GM18498 (cell line): ENCODE data around the gene GARIN5B.
"Not testable (repeated sequence)": the region's sequence is repeated elsewhere in the genome, so short reads cannot be mapped to it uniquely, and the experiment has no call there.

ENCODE experiments used
- ATAC-seq: cut with Tn5 transposase; IDR thresholded peaks from one replicate; pipeline ENCODE4 v1.9.1; 2021; ENCODE audit warnings: mild to moderate bottlenecking, moderate library complexity; ENCODE audit not compliant: unreplicated experiment

The GARIN5B gene

DNA sequence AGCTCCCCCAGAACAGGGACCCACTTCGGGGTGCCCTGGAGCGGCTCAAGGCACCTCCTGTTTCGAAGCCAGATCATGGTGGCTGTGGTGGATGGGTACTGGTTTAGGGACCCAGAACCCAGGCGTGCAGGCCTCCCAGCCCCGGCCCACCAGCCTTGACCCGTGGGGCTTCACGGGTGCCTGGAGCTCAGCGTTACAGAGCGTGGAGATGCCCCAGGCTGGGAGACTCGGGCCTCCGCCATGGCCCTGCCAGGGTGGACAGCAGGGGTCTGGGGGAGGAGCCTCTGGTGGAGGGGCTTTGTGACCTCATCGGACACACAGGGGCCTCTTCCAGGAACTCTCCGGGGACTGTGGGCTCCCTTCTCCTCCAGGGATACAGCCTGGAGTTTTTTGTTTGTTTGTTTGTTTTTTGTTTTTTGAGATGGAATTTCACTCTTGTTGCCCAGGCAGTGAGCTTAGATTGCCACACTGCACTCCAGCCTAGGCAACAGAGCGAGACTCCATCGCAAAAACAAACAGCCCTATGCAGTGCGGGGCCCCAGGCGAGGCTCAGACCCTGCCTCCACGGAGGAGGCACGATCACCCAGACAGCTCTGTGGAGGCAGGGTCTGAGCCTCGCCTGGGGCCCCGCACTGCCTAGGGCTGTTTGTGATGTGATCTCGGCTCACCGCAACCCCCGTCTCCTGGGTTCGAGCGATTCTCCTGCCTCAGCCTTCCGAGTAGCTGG, at the start of gene GARIN5B:
Gene GARIN5B, minus strand, starts transcription at position 271 of the 727 bp plus-strand sequence. Its CDS starts 194 bp downstream, at position 77.
- no peak for ATAC-seq

DNA sequence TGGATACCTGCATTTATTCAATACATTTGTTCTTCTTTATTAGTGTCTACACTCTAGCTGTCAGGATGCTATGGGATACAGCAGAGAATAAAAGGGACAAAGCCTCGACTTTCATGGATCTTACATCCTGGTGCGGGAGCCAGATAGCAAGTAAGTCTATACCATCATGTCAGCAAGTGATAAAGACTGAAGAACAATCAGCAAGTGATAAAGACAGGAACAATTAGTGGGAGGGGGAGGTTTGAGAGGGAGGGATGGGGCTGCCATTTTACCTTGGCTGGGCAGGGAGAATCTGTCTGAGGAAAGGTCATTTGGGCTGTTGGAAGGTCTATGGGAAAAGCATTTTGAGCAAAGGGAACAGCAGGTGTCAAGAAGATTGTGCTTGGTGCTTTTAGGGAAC, 47.1 kb upstream of the GARIN5B start:
- no peak for ATAC-seq

- not testable (repeated sequence) for ATAC-seq
Observed at GRCh38 chr19:55409179-55409578, 46.1 kb upstream of the GARIN5B start.

- ATAC-seq, result no peak
Observed at GRCh38 chr19:55408533-55408872, 45.4 kb upstream of the GARIN5B start.

DNA sequence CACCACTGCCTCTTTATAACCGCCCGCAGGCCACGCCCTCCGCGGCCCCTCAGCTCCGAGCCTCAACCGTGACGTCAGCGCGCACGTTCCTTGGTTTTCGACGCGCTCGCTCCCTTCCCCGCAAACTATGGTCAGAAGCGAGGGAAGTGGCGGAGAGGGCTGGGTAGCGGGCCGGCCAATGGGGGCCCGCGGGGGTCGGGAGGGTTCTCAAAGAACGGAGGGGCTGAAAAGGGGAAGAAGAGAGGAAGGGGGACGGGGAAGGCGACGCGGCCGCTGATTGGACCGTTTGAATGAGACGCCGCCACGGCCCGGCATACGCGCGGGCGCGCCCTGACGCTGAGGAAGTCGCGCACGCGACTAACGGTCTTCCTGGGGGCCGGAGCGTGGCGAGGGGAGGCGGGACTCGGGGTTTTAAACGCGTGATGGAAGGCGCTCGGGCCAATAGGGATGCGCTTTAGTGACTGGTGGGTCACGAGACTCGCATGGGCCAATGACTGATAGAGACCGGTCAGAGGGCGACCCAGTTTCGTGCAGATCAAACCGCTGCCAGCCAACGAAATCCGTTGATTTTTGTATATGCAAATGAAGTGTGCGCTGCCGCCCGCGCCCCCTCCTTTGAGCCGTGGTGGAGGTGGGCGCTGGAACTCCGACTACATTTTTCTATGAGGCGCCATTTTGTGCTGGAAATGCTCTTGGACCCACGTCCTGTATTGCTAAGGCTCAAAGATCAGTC, 44.9 kb upstream of the GARIN5B start:
- ATAC-seq, result peak; percentile 80

GRCh38 chr19:55407550-55407799, 44.4 kb upstream of the GARIN5B start, which contains the start of gene UBE2S:
Gene UBE2S (minus strand): TSS chr19:55407788. CDS start chr19:55407589, 199 bp downstream.
- ATAC-seq, result not testable (repeated sequence)

- ATAC-seq, result peak; percentile 21
Observed at GRCh38 chr19:55406826-55407549, 43.9 kb upstream of the GARIN5B start.

DNA sequence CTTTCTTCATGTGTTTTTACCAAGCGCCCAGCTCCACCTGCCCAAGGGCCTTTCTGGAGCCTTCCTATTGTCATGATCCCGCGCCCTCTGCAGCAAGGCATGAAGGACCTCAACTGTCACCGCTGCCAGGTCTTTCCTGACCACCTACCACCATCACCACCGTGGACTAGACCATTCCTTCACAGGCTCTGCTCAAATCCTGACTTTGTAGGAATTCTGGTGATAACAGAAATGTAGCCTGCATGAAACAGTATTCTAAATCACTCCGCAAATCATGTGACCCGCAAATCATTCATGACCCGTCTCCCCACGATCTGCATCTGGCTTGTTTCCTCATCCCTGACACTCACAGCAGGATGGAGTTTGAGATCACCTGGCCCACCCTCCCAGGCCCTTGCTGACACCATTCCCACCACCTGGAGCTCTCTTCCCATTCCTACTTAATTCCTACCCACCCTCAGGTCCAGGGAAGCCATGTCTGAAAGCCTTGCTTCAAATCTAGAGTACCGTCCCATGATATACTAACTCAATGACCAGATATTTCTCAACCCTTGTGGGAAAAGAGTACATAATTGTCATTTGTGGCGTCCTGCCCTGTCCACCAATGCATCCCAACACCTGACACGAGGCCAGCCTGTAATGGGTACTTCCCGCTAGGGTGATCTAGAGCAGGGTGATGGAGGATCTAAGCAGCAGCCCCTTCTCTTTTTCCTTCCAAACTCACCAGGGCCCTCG, 43.2 kb upstream of the GARIN5B start:
- ATAC-seq, result no peak

DNA sequence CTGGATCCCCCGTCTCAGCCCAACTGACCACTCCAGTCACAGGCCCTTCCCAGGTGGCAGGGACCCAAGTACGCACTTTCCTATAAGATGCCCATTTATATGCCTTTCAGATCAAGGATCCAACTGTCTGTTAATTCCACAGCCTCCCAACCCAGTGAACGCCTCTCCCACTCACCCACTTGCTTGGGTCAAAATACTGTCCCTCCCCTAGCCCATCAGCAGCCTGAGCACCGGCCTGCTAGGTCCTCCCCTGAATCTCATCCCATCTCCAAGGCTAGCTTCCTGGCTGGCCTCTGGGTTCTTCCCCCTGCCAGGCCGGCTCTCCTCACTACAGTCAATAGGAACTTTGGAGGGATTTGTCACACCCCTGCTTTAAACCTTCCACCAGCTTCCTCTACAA, 42.6 kb upstream of the GARIN5B start:
- ATAC-seq, result no peak

- no peak for ATAC-seq
Observed at GRCh38 chr19:55402509-55402908, 39.4 kb upstream of the GARIN5B start.

DNA sequence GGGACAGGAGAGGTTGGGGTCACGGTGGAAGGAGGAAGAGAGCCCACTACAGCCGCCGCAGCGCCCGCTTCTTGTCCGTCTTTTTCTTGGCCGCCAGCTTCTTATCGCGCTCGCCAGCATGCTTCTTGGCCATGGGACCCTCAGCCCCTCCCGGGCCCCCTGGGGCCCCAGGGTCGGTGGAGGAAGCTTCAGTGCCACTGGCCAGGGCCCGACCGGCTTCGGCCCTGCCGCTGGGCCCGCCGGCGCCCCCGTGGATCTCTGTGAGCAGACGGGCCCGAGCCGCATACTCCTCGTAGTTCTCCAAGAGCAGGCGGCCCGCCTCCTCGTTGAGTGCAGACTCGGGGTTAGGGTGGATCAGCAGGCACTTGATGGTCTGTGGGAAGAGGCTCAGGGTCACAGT, 38.3 kb upstream of the GARIN5B start:
- not testable (repeated sequence) for ATAC-seq

DNA sequence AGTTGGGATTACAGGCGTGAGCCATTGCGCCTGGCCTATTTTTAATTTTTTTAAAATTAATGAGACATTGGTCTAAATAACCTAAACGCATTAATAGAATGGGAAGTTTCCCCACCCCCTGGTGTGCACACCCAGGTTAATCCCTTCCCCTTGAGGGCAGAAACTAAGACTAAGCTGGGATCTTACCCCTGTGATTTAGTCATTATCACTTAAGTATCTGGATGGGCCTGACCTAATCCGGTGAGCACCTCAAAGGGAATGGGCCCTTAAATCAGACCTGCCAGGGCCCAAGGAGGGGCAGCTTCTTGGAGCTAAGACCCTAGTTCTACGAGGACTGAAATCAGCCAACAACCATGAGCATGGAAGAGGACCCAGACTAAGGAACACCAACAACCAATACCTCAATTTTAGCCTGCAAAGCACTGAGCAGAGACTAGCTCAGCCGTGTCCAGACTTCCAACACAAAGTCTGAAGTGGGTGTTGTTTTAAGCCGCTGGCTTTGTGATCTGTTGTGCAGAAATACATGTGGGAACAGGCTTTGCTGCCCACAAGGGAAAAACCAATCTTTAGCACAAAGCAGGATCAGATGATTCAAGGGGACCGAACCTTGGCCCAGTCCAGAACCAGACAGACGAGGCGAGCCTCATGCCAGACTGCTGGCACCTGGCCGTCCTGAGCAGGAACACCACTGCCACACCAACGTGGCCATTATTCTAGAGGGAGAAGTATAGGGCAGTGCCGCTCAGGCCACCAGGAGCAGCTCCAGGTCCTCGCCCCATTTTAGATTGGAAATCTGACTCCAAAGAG, 37.4 kb upstream of the GARIN5B start:
- ATAC-seq, result no peak

DNA sequence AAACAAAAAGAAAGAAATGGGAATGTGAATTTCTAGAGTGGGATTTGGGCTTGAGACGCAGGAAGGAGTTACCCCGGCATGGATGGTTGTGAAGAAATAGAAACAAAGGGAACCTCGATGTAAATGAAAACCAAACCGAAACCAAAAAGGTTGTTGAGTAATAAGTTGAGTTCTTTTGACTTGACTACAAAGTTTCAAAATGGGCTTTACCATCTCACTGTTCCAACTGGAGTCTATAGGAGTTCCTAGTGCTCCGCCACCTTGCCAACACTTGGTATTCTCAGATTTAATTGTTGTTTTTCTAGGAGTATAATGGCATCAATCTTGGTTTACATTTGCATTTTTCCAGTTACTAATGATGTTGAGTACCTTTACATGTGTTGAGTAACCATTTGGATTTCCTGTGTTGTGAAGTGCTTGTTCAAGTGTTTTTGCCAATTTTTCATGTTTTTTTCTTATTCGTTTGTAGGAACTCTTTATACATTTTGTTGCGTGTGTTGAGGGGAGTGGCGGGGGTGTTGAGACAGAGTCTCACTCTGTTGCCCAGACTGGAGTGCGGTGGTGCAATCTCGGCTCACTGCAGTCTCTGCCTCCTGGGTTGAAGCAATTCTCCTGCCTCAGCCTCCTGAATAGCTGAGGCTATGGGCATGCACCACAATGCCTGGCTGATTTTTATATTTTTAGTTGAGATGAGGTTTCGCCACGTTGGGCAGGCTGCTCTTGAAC, 35.3 kb upstream of the GARIN5B start:
- ATAC-seq, result no peak

GRCh38 chr19:55392820-55393761, 30.0 kb upstream of the GARIN5B start:
- no peak for ATAC-seq

DNA sequence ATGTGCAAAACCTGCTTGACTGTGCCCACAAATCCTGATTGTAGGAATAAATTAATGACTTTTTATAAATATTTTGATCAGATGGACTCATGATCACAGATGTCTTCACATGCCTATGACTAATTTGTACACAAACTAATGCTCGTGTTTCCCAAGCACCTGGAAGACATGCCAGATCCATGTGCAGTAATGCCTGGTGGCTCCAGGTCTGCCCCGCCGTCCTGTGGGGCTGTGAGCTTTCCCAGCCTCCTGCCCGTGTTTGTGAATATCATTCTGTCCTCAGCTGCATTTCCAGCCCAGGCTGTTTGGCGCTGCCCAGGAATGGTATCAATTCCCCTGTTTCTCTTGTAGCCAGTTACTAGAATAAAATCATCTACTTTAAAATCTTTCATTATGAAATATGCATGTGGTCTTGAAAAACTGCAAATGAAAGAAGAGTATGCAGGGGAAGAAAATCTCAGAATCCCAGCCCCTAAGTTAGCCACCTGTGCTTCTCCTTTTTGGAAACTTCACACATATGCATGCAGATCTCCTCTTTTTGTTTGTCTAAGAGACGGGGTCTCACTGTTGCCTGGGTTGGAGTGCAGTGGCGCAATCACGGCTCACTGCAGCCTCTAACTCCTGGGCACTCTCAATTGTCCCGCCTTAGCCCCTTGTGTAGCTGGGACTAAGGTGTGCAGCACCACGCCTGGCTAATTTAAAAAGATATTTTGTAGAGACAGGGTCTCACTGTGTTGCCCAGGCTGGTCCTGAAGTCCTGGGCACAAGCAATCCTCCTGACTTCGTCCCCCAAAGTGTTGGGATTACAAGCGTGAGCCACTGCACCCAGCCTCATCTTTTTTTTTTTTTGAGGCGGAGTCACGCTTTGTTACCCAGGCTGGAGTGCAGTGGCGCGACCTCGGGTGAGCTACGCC, 28.9 kb upstream of the GARIN5B start:
- ATAC-seq, result no peak

DNA sequence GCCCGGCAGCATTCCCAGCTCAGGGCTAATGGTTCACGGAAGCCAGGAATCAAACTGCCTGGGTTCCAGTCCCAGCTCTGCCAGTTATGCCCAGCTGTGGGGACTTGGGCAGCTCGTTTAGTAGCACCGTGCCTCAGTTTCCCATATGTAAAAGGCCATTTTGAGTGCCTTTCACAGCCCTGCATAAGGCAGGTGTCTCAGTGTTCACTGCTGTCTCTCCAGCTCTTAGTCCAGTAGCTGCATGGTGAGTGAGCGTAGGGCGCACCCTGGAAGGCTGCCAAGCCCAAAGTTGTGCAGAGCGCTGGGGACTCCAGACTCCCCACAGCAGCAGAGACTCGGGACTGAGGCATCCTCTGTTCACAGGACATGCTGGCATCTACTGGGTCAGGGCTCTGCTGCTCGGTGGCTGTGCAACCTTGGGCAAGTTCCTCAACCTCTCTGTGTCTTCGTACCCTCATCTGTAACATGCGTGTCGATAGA, 28.2 kb upstream of the GARIN5B start:
- no peak for ATAC-seq

DNA sequence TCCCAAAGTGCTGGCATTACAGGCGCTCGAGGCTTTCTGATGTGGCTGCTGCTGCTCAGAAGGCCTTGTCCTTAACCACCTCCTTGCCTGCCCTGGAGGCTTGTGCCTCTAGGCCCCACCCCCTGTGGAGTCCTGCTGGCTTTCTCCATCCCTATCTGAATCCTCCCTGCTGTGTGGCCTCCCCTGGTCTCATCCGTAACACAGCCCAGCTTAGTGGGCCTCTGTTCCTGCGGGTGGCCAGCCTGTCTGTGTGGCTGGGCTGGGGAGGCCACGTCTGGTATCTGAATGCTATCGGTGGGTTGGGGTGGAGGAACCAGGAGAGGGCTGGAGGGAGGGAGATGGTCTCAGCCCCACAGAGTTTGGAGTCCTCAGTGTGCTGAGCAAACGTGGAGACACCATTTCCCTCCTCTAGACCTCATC, 27.4 kb upstream of the GARIN5B start:
- ATAC-seq, result no peak
